Mesenchymal stem cell (in vitro differentiated cells and primary cell): ENCODE data around the gene FAM221B.

Experiments
- DNase-seq: peaks from one replicate; pipeline ENCODE4 v3.0.0-alpha.2; 2013
- H2AFZ ChIP-seq: one replicate; pipeline ENCODE4 v1.6.1; 2013; ENCODE audit warnings: low read depth, mild to moderate bottlenecking, control low read depth, inconsistent platforms, low read length, moderate library complexity
- H2AK5ac ChIP-seq: 2 replicates; pipeline ENCODE4 v1.6.1; 2013; ENCODE audit warnings: low read length, moderate library complexity, mild to moderate bottlenecking, inconsistent platforms; ENCODE audit not compliant: severe bottlenecking
- H2BK120ac ChIP-seq: one replicate; pipeline ENCODE4 v1.6.1; 2013; ENCODE audit warnings: low read depth, mild to moderate bottlenecking, inconsistent platforms, low read length, moderate library complexity
- H2BK12ac ChIP-seq, 2 experiments: one replicate each; pipeline ENCODE4 v1.6.1; 2013; ENCODE audit warnings: inconsistent platforms in 2 of 2, low read length in 2 of 2, mild to moderate bottlenecking in 2 of 2, moderate library complexity in 2 of 2, control low read depth in 1 of 2
- H2BK15ac ChIP-seq: one replicate; pipeline ENCODE4 v1.6.1; 2013; ENCODE audit warnings: mild to moderate bottlenecking, low read depth, inconsistent platforms; ENCODE audit not compliant: poor library complexity, severe bottlenecking
- H2BK5ac ChIP-seq: 2 replicates; pipeline ENCODE4 v1.6.1; 2013; ENCODE audit warnings: low read depth, mild to moderate bottlenecking, low read length, control low read depth, inconsistent platforms; ENCODE audit not compliant: poor library complexity, severe bottlenecking
- H3K14ac ChIP-seq, 2 experiments: one replicate each; pipeline ENCODE4 v1.6.1; 2013; ENCODE audit warnings: inconsistent platforms in 2 of 2, low read length in 2 of 2, control low read depth in 1 of 2, mild to moderate bottlenecking in 1 of 2, moderate library complexity in 1 of 2
- H3K18ac ChIP-seq, 2 experiments: one replicate each; pipeline ENCODE4 v1.6.1; 2013; ENCODE audit warnings: inconsistent platforms in 2 of 2, low read length in 2 of 2, control low read depth in 1 of 2, low read depth in 1 of 2, mild to moderate bottlenecking in 1 of 2
- H3K23ac ChIP-seq, 2 experiments: one replicate each; pipeline ENCODE4 v1.6.1; 2013; ENCODE audit warnings: inconsistent platforms in 2 of 2, low read length in 2 of 2, mild to moderate bottlenecking in 2 of 2, moderate library complexity in 2 of 2, control low read depth in 1 of 2
- H3K27ac ChIP-seq: 2 replicates; pipeline ENCODE4 v1.5.1; 2013; ENCODE audit warnings: mild to moderate bottlenecking, moderate library complexity, low read length, control low read depth, inconsistent platforms; ENCODE audit not compliant: poor library complexity, severe bottlenecking
- H3K27me3 ChIP-seq, 2 experiments: 2 replicates each; pipeline versions ENCODE4 v1.6.1 to v1.7.0; 2013; ENCODE audit warnings: low read length in 2 of 2, mild to moderate bottlenecking in 2 of 2, moderate library complexity in 2 of 2, control low read depth in 1 of 2, inconsistent platforms in 1 of 2; ENCODE audit not compliant: control insufficient read depth in 1 of 2, insufficient read depth in 1 of 2
- H3K36me3 ChIP-seq, 2 experiments: 2 replicates each; pipeline versions ENCODE4 v1.6.1 to v1.7.0; 2013; ENCODE audit warnings: low read length in 2 of 2, control low read depth in 1 of 2, inconsistent platforms in 1 of 2, low read depth in 1 of 2, mild to moderate bottlenecking in 1 of 2; ENCODE audit not compliant: insufficient read depth in 2 of 2, control insufficient read depth in 1 of 2
- H3K4ac ChIP-seq, 2 experiments: one replicate each; pipeline ENCODE4 v1.6.1; 2013; ENCODE audit warnings: inconsistent platforms in 2 of 2, low read length in 2 of 2, mild to moderate bottlenecking in 2 of 2, moderate library complexity in 2 of 2, control low read depth in 1 of 2, low read depth in 1 of 2
- H3K4me1 ChIP-seq: 2 replicates; pipeline ENCODE4 v1.6.1; 2013; ENCODE audit warnings: low read depth, low read length, control low read depth; ENCODE audit not compliant: control insufficient read depth, insufficient read depth
- H3K4me2 ChIP-seq: 2 replicates; pipeline ENCODE4 v1.6.1; 2013; ENCODE audit warnings: low read length, mild to moderate bottlenecking, inconsistent platforms; ENCODE audit not compliant: poor library complexity, severe bottlenecking
- H3K4me3 ChIP-seq, 2 experiments: 2 replicates each; pipeline versions ENCODE4 v1.5.1 to v1.7.0; 2013; ENCODE audit warnings: low read length in 2 of 2, mild to moderate bottlenecking in 2 of 2, control low read depth in 1 of 2, low read depth in 1 of 2; ENCODE audit not compliant: insufficient read depth in 1 of 2
- H3K79me1 ChIP-seq: replicated peaks from 2 replicates; pipeline ENCODE4 v1.6.1; 2013; ENCODE audit warnings: mild to moderate bottlenecking, control low read depth, low read length, inconsistent platforms; ENCODE audit not compliant: poor library complexity, severe bottlenecking
- H3K9ac ChIP-seq: 2 replicates; pipeline ENCODE4 v1.7.0; 2013; ENCODE audit warnings: mild to moderate bottlenecking, low read length, moderate library complexity
- H3K9me3 ChIP-seq: 2 replicates; pipeline ENCODE4 v1.7.0; 2013; ENCODE audit warnings: mild to moderate bottlenecking, low read length; ENCODE audit not compliant: control insufficient read depth
- H4K8ac ChIP-seq: one replicate; pipeline ENCODE4 v1.6.1; 2013; ENCODE audit warnings: inconsistent platforms, mild to moderate bottlenecking, low read length, moderate library complexity
- H4K91ac ChIP-seq: one replicate; pipeline ENCODE4 v1.6.1; 2013; ENCODE audit warnings: mild to moderate bottlenecking, low read length, inconsistent platforms
- WGBS: methylation state at CpG from one replicate; pipeline ENCODE4 v1.1.7; 2013; ENCODE audit warnings: mixed read lengths; 5-methylcytosine and 5-hydroxymethylcytosine counted together

FAM221B gene

DNA sequence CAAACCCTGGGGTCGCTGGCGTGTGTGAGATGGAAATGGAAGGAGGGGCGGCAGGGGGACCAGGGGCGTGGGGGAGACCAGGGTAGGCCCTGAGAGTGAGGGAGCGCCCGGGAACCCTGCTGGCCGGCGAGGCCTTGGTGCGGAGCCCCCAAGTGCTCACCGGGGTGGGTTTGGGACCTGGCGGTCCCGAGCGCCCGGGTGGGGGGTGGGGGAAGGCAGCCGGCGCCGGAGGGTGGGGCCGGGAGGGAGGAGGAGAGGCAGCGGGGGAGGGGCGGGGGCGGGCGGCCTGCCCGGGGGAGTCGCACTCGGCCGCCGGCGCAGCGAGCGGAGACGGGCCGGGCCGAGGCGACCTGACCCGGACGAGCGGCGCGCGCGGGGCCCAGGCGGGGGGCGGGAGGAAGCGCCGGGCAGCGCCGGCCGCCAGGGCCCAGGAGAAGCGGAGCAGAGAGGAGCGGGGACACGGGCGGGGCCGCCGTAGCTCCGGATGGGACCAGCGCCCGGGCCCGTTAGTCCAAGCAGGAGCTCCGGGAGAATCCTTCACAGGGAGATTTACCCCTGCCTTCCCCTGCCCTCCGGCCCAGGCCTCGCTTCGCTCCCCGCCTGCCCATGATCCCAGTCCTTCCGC, 37.1 kb downstream of the FAM221B start, which contains the start of gene NPR2:
Gene NPR2, plus strand, starts transcription at position 295 of the 625 bp plus-strand sequence. CDS start 818 bp downstream, outside the sequence.
- Histone ChIP-seq H4K8ac (peak within 1 kb of the TSS; percentile 96), H3K27ac (no peak within 1 kb of the TSS), H3K79me1 (peaks cover 19% of the 10 kb centered on the region), H3K9ac (peak within 1 kb of the TSS; percentile 91), H2AFZ (peak within 1 kb of the TSS; percentile 84), H3K27me3 (no peaks in the 10 kb centered on the region), H3K14ac (peak within 1 kb of the TSS in 1 of 2 experiments; percentile 97), H3K4me3 (peak within 1 kb of the TSS; percentile 65 to 77), H3K4ac (peak within 1 kb of the TSS; percentile 86 to 99), H3K4me2 (peak within 1 kb of the TSS; percentile 80), H2AK5ac (no peak within 1 kb of the TSS), H2BK5ac (no peak within 1 kb of the TSS), H3K36me3 (peaks cover 0 to 6% of the 10 kb centered on the region in 2 experiments), H3K23ac (peak within 1 kb of the TSS in 1 of 2 experiments; percentile 67), H3K18ac (peak within 1 kb of the TSS; percentile 93 to 95), H2BK120ac (peak within 1 kb of the TSS; percentile 96), H2BK12ac (peak within 1 kb of the TSS; percentile 30 to 68), H3K4me1 (peaks cover 27% of the 10 kb centered on the region), H3K9me3 (no peaks in the 10 kb centered on the region), H2BK15ac (peak within 1 kb of the TSS; percentile 54), H4K91ac (peak within 1 kb of the TSS; percentile 90)
- WGBS, result 6% methylated on average over 27 of the region's 64 CpGs
- peak; percentile 43 for DNase-seq

DNA sequence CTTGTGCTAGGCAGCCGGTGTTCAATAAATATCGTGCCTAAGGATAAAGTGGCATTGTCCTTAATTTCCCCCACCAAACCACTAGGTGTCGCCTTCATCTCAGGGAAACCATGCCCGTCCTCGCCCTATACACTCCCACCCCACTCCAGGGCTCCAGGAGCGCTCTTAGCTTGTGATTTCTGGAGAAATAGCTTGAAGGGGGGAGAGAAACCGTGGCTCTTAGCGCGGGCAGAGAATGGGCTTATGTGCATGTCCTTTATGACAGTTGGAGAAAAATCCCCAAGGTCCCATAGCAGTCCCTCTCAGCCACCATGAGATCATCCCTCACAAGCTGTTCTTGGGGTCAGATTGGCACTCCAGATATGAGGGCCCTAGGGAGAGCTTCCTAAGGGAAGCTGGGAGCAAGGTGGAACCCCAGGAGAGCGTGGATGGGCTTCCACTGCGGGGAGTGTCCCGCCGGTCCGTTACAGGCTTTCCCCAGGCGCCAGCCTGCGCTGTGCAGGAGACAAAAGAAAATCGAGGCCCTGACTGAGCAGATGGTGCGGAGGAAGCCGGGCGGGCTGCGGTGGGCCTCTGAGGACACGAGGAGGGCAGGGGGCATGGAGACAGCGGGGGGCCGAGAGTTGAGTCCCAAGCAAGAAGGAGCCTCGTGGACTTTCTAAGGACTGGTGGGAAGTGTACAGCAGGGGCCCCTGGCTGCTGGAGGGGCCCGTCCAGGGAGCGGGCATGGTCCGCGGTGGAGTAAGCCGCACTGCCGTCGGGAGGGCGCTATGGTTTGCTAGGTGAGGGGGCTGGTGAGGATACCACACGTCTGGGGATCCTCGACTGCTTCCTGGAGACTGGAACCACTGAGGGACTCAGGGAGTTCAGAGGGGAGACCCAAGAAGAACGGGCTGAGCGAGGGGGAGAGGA, 37.9 kb downstream of the FAM221B start:
- peak overlapping the region in 1 of 2 experiments; percentile 92 for H3K14ac ChIP-seq
- no peak overlapping the region for H3K4me3 ChIP-seq
- H2BK5ac ChIP-seq, result no peak overlapping the region
- no peak overlapping the region for H3K27ac ChIP-seq
- H2BK12ac ChIP-seq, result peak overlapping the region in 1 of 2 experiments; percentile 68
- peak overlapping the region; percentile 88 for H4K91ac ChIP-seq
- H2BK15ac ChIP-seq, result peak overlapping the region; percentile 44
- H2AFZ ChIP-seq, result peak overlapping the region; percentile 84
- no peaks in the 10 kb centered on the region for H3K9me3 ChIP-seq
- H3K4me2 ChIP-seq, result peak overlapping the region; percentile 67
- H3K4ac ChIP-seq, result peak overlapping the region; percentile 7 to 99
- H3K4me1 ChIP-seq, result peaks cover 27% of the 10 kb centered on the region
- H2AK5ac ChIP-seq, result no peak overlapping the region
- peak overlapping the region; percentile 96 for H2BK120ac ChIP-seq
- no peak overlapping the region for H3K23ac ChIP-seq
- DNase-seq, result peak; percentile 88
- H3K9ac ChIP-seq, result peak overlapping the region; percentile 75
- H3K79me1 ChIP-seq, result peaks cover 17% of the 10 kb centered on the region
- 39% methylated on average over 32 of the region's 37 CpGs for WGBS
- peak overlapping the region; percentile 96 for H4K8ac ChIP-seq
- H3K18ac ChIP-seq, result peak overlapping the region; percentile 82 to 94
- peaks cover 0 to 6% of the 10 kb centered on the region in 2 experiments for H3K36me3 ChIP-seq
- no peaks in the 10 kb centered on the region for H3K27me3 ChIP-seq

DNA sequence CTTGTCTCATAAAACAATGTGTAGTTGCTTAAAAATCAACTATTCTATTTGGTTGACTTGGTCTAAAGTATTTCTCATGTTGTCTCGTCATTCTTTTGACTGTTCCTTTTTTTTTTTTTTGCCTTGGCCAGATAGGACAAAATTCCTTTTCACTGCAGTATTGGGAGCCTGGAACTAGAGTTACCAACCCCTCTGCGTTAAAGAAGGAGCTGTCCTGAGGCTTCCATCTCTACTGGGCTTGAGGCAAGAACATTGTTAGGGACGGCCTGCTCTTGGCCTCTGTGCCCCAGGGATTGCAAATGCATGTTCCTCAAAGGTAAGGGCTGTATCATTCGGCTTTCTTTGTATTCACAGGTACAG, 38.5 kb downstream of the FAM221B start:
- Histone ChIP-seq H3K36me3 (peaks cover 0 to 6% of the 10 kb centered on the region in 2 experiments), H2AFZ (no peak overlapping the region), H2BK12ac (no peak overlapping the region), H3K9me3 (no peaks in the 10 kb centered on the region), H3K4me1 (peaks cover 27% of the 10 kb centered on the region), H3K9ac (no peak overlapping the region), H2BK120ac (no peak overlapping the region), H2BK5ac (no peak overlapping the region), H3K18ac (no peak overlapping the region), H3K4me2 (no peak overlapping the region), H2AK5ac (no peak overlapping the region), H3K79me1 (peaks cover 17% of the 10 kb centered on the region), H3K4ac (no peak overlapping the region), H3K27ac (no peak overlapping the region), H2BK15ac (no peak overlapping the region), H4K91ac (no peak overlapping the region), H3K27me3 (no peaks in the 10 kb centered on the region), H3K4me3 (no peak overlapping the region), H3K14ac (no peak overlapping the region), H4K8ac (no peak overlapping the region), H3K23ac (no peak overlapping the region)
- no peak for DNase-seq
- WGBS, result 44% methylated on average over 4 of the region's 4 CpGs

DNA sequence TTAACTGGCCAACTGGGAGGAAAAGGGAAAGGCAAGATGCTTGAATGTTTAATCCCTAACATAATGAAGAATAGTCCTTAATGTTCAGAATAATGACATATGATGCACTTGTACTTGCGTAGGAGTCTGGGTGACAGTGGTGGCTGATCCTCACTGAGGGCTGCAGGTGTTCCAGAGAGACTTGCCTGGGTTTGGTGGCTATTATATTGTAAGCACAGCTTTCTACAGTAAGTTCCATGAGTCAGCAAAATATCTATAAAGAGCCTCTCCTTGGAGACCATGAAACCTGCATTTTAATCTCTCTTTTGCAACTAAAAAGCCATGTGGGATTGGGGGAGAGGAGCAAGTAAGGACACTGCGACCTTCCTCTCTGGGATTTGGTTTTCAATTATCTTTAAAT, 39.0 kb downstream of the FAM221B start:
- H2AFZ ChIP-seq, result no peak overlapping the region
- 93% methylated on average over 1 of the region's 2 CpGs for WGBS
- peaks cover 26% of the 10 kb centered on the region for H3K4me1 ChIP-seq
- H3K4me3 ChIP-seq, result no peak overlapping the region
- no peak overlapping the region for H3K4ac ChIP-seq
- no peak overlapping the region for H3K9ac ChIP-seq
- no peak overlapping the region for H2BK12ac ChIP-seq
- no peak overlapping the region for H2BK120ac ChIP-seq
- H2BK5ac ChIP-seq, result no peak overlapping the region
- no peak overlapping the region for H4K91ac ChIP-seq
- no peaks in the 10 kb centered on the region for H3K27me3 ChIP-seq
- H3K79me1 ChIP-seq, result peaks cover 17% of the 10 kb centered on the region
- no peak overlapping the region for H3K18ac ChIP-seq
- H4K8ac ChIP-seq, result no peak overlapping the region
- no peak overlapping the region for H2AK5ac ChIP-seq
- no peak overlapping the region for H3K23ac ChIP-seq
- no peak overlapping the region for H3K4me2 ChIP-seq
- no peak overlapping the region for H2BK15ac ChIP-seq
- DNase-seq, result no peak
- no peak overlapping the region for H3K27ac ChIP-seq
- H3K36me3 ChIP-seq, result peaks cover 0 to 6% of the 10 kb centered on the region in 2 experiments
- H3K9me3 ChIP-seq, result no peaks in the 10 kb centered on the region
- H3K14ac ChIP-seq, result no peak overlapping the region
